GM06990 (cell line): Measurements from ENCODE around the gene PSMA6.

Experiments
- DNase-seq: peaks from one replicate; pipeline ENCODE4 v3.0.0-alpha.2; 2011; ENCODE audit not compliant: insufficient read length; ENCODE audit errors: extremely low read depth
- H3K27me3 ChIP-seq: replicated peaks from 2 replicates; pipeline ENCODE4 v1.6.0; 2011; ENCODE audit warnings: low read length; ENCODE audit not compliant: control insufficient read depth, insufficient read depth
- H3K36me3 ChIP-seq: 2 replicates; pipeline ENCODE4 v1.5.1; 2011; ENCODE audit warnings: low read length; ENCODE audit not compliant: control insufficient read depth, insufficient read depth
- H3K4me3 ChIP-seq: replicated peaks from 2 replicates; pipeline ENCODE4 v1.5.1; 2011; ENCODE audit warnings: low read depth, mild to moderate bottlenecking, control low read depth, low read length
- TF ChIP-seq, protein P1 (sequence below): IDR thresholded peaks from 2 replicates; pipeline ENCODE4 v1.5.1; 2011; ENCODE audit warnings: low read length, control low read depth, mild to moderate bottlenecking, inconsistent platforms; ENCODE audit not compliant: insufficient read depth, poor library complexity, severe bottlenecking

Gene PSMA6

DNA sequence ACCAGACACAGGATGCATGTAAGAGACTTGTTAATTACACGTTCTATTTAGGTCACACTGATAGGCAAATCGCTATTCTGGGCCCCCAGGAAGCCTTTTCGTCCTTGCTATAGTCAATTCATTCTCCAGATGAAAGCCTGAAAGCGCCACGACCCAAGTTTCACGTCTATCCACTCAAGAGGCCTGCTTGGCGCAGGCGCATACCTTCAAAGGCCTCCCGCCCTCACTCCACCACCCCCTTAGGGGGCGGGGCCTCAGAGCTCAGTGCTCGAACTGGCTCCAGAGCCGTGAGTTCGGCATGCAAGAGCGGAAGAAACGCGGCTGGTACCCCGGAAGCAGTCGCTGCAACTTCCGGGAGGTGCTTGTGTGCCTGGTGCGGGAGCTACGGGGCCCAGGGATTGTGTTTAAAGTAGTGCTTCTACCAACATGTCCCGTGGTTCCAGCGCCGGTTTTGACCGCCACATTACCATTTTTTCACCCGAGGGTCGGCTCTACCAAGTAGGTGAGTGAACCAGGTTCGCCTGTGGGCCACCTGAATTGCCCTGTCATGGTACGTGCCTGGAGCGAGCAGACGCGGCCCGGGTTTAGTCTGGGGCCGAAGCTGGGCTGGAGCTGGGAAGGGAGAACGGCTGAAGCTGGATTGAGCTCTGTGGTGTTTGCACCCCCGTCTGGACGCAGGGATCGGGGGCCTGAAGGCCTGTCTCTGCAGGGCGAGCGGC is at the start of gene PSMA6:
TSS of gene PSMA6 (plus strand) at position 332 of the 719 bp plus-strand sequence. CDS start at position 427, 95 bp downstream.
- DNase-seq, result peak; percentile 97
- Histone ChIP-seq H3K4me3 (peak within 1 kb of the TSS; percentile 95), H3K27me3 (no peaks in the 10 kb centered on the region), H3K36me3 (peaks cover 2% of the 10 kb centered on the region)
- TF ChIP-seq, protein P1, sequence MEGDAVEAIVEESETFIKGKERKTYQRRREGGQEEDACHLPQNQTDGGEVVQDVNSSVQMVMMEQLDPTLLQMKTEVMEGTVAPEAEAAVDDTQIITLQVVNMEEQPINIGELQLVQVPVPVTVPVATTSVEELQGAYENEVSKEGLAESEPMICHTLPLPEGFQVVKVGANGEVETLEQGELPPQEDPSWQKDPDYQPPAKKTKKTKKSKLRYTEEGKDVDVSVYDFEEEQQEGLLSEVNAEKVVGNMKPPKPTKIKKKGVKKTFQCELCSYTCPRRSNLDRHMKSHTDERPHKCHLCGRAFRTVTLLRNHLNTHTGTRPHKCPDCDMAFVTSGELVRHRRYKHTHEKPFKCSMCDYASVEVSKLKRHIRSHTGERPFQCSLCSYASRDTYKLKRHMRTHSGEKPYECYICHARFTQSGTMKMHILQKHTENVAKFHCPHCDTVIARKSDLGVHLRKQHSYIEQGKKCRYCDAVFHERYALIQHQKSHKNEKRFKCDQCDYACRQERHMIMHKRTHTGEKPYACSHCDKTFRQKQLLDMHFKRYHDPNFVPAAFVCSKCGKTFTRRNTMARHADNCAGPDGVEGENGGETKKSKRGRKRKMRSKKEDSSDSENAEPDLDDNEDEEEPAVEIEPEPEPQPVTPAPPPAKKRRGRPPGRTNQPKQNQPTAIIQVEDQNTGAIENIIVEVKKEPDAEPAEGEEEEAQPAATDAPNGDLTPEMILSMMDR, result no peak

DNA sequence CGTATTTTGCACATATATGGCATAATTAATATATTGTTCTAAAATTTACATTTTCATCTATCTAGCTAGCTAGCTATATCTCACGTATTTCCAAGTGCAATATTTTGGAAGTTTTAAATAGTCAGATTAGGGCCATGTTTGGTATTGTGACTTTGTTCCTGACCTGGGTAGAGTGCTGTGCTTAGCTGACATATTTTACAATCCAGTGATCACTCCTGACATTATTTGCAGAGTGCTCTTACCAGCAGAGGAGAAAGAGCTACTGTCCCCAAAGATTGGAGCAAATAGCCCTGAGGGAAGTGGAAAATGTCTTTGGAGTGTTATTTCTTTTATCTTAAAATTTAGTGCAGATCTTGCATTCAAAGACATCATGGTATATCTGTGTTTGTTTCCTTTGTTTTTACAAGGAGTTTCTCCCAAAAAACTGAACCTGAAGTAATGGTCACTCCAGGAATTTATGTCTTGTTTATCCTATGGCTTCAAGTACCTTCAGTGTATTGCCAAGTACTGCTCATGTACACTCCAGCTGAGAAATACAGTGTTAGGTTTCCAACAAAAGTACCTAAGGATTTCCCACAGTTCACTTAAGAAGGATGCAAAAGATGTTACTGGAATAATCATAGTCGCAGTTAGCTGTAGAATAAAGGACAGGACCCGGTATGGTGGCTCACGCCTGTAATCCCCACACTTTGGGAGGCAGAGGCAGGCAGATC is 49.4 kb upstream of the PSMA6 start:
- Histone ChIP-seq H3K4me3 (no peak overlapping the region), H3K27me3 (no peaks in the 10 kb centered on the region), H3K36me3 (no peaks in the 10 kb centered on the region; the same call in 1 of the 2 replicates)
- no peak for DNase-seq
- TF ChIP-seq, protein P1, result no peak

DNA sequence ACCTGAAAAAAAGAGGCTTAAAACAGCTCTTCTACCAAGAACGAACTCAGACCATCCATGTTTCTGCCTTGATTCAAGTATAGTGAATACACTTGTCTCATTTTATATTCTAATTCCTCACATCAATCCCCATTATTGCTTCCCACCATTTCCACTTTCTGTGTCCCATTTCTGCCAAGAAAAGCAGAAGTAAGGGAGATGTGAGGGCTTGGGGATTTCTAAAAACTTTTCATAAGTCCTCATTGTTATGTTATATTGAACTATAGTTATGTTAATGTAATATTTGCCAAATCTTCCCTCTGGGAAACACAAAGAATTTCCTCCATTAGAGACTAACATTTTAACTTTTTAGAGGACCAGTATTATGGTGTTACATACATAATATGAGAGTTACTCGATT is 48.2 kb upstream of the PSMA6 start:
- Histone ChIP-seq H3K36me3 (no peaks in the 10 kb centered on the region; the same call in 1 of the 2 replicates), H3K4me3 (no peak overlapping the region), H3K27me3 (no peaks in the 10 kb centered on the region)
- no peak for DNase-seq
- TF ChIP-seq, protein P1, result no peak

DNA sequence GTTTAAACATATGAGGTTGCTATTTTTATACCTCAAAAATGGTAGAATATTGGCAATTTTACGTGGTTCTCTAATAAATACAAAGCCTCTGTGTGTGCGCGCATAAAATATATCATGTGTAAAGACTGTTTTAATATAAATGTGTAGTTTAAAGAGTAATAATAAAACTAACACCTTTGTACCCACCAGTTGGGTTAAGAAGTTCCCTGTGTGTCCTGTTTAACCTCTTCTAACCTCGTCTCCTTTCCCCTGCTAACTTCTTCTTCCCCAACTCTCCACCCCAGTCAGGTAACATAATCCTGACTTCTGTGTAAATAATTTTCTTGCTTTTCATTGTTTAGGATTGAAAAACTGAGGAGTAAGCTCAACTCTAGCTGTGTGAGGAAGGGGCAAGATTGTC is 47.6 kb upstream of the PSMA6 start:
- Histone ChIP-seq H3K27me3 (no peaks in the 10 kb centered on the region), H3K4me3 (no peak overlapping the region), H3K36me3 (no peaks in the 10 kb centered on the region; the same call in 1 of the 2 replicates)
- DNase-seq, result no peak
- TF ChIP-seq, protein P1, result no peak

DNA sequence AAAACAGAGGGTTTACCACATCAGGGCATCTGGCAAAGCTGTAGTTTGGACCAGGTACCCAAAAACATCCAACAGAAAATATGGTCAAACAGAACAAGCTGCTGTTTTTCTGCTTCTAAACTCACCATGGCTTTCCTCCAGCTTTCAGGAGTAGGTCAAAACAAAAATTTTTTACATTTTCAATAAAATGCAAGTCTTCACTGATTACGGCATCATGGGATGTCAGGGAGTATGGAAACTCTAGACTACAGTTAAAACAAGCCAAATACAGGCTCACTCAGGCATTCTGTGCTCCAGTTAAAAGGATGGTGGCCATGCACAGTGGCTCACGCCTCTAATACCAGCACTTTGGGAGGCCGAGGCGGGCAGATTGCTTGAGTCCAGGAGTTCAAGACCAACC is 47.1 kb upstream of the PSMA6 start:
- Histone ChIP-seq H3K4me3 (no peak overlapping the region), H3K27me3 (no peaks in the 10 kb centered on the region), H3K36me3 (no peaks in the 10 kb centered on the region; the same call in 1 of the 2 replicates)
- no peak for DNase-seq
- TF ChIP-seq, protein P1, result no peak
